GM10248 (cell line): ENCODE measurements around the gene GTF2IRD1.

ENCODE experiments used
- CTCF ChIA-PET: fragments of 300-600 bp; sonication (Branson Sonifier 250); formaldehyde crosslinking; extraction: SDS; loops from one replicate; lab custom pipeline; 2021; ENCODE audit warnings: antibody characterized with exemption; lab: Yijun Ruan, JAX
- POLR2A ChIA-PET: fragments of 350-650 bp; sonication (Branson Sonifier 250); formaldehyde crosslinking; extraction: SDS; loops from one replicate; lab custom pipeline; 2020; ENCODE audit warnings: antibody characterized with exemption; lab: Yijun Ruan, JAX
- DNase-seq: peaks from one replicate; pipeline ENCODE4 v3.0.0; 2012; ENCODE audit errors: extremely low spot score
- CTCF ChIP-seq: IDR thresholded peaks from 2 replicates; pipeline ENCODE4 v1.5.1; 2012; ENCODE audit warnings: mild to moderate bottlenecking, low read depth; ENCODE audit errors: extremely low read depth, missing control alignments, control extremely low read depth

The GTF2IRD1 gene

GRCh38 chr7:74454925-74455288 is 1.2 kb downstream of the GTF2IRD1 start:
- no peak for DNase-seq
- ChIA-PET CTCF (no interaction called here), POLR2A (no interaction called here)
- TF ChIP-seq CTCF, result no peak

- no peak for DNase-seq
- ChIA-PET CTCF (no interaction called here), POLR2A (no interaction called here)
- no peak for TF ChIP-seq CTCF
These were observed 1.6 kb downstream of the GTF2IRD1 start for GRCh38 chr7:74455291-74455804.

- CTCF ChIA-PET, result interaction anchor here (0.8 kb wide), 1 partner anchor 10 kb away, joined by 3 read pairs; no protein-coding TSS in a partner anchor
- no peak for DNase-seq
- POLR2A ChIA-PET, result no interaction called here
- no peak for TF ChIP-seq CTCF
These were observed 2.2 kb downstream of the GTF2IRD1 start for GRCh38 chr7:74455928-74456327.

GRCh38 chr7:74457007-74457406 is 3.3 kb downstream of the GTF2IRD1 start:
- ChIA-PET CTCF (no interaction called here), POLR2A (no interaction called here)
- TF ChIP-seq CTCF, result no peak

GRCh38 chr7:74461970-74462706 is 8.4 kb downstream of the GTF2IRD1 start:
- TF ChIP-seq CTCF, result no peak

More at GRCh38 chr7:74457007-74457406, 3.3 kb downstream of the GTF2IRD1 start:
- DNase-seq, result no peak

GRCh38 chr7:74462707-74463100 is 9.0 kb downstream of the GTF2IRD1 start:
- POLR2A ChIA-PET, result no interaction called here
- CTCF ChIA-PET, result interaction anchor here (0.8 to 1.6 kb wide), 5 partner anchors 12 to 203 kb away, joined by 3 to 5 read pairs (median 3); no protein-coding TSS in a partner anchor

More at GRCh38 chr7:74461970-74462706, 8.4 kb downstream of the GTF2IRD1 start:
- ChIA-PET CTCF (interaction anchor here (1.0 to 1.6 kb wide), 3 partner anchors 13 to 204 kb away, joined by 3 to 5 read pairs (median 3); no protein-coding TSS in a partner anchor), POLR2A (no interaction called here)
- DNase-seq, result no peak

More at GRCh38 chr7:74462707-74463100, 9.0 kb downstream of the GTF2IRD1 start:
- DNase-seq, result no peak
- no peak for TF ChIP-seq CTCF
